DMS114 treated with DMSO at 0.1 percent for 48 hours (cell line): ENCODE results near the gene POMGNT1.

Experiments
- DNase-seq: peaks from one replicate; lab custom pipeline; 2025; ENCODE audit not compliant: unreplicated experiment; lab: John Stamatoyannopoulos, UW

The POMGNT1 gene

DNA sequence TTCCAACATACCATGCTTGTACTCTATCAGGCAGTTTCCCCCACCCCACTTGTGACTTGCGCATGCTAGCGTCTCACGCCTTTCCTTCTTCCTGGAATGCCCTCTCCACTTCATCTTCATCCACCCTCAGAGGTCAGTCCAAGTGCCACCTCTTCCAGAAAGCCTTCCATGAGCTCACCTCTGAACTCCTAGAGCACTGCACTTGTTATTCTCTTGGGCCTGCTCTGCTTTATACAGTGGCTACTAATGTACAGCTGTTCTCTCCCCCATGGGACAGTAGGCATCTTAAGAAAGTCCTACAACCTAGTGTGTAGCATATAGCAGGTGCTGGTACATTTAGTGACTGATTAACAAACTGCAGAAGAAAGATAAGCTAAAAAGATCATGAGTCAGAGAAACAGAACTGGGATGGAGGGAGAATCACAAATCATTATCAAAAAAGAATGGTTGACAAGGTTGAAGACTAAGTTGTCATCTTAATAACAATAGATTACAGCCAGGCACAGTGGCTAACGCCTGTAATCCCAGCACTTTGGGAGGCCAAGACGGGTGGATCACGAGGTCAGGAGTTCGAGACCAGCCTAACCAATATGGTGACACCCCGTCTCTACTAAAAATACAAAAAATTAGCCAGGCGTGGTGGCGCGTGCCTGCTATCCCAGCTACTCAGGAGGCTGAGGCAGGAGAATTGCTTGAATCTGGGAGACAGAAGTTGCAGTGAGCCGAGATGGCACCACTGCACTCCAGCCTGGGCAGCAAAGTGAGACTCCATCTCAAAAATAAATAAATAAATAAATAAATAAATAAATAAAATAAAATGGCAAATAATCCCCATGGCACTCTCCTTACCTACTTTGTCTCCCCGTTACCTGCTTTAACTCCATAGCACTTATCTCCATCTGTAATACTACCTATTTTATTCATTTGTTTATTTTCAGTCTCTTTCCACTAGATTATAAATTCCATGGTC lies 39.6 kb downstream of the POMGNT1 start:
- no peak for DNase-seq

DNA sequence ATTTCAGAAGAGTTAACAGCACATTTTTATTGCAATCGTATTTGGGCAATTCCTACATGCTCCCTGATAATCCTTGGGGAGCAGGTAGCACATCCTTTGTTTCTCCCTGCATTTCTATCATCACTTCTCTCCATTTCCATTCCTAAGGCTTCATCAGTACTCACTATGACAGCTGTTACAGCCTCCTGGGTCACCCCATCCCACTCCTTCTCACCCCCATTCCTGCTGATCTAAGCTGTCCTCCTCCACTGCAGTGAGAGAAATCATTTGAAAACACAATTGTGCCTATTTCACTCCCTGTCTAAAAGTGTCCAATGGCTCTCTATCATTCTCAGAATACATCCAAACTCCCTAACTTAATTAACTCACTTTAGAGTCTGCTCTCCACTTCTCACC lies 40.3 kb downstream of the POMGNT1 start:
- DNase-seq, result no peak

DNA sequence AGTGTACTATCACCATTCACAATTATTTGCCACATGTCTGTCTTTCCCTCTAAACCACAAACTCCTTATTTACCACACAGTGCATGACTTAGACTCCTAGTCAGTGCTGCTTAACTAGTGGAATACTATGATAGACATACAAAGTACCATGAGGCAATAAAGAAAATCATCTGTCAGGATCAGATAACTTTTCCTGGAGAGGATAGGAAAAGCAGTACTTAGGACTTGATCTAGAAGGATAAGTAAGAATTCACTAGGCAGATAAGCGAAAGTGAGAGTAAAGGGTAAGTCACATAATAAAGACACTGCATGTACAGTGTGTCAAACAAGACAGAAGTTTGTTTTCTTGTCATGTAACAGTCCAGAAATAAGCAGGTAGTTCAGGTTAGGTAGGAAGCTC lies 44.5 kb downstream of the POMGNT1 start:
- DNase-seq, result no peak

DNA sequence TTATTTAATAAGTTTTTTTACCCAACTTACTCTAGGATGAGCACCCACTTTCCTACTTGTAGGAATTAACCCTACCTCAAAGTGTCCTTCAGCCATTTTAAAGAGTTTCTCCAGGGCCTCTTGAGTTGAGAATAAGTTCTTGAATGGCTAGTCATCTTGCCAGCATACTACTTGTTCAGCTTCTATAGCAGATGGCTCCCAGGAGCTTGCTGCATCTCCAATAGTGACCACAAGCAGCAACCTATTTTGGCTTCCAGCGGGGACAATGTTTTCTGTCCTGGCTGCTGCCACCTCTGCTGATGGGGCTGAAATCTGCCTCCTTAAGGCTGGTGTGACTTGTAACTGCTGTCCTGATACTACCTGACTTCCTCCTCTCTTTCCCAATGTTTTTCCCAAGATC lies 45.0 kb downstream of the POMGNT1 start:
- no peak for DNase-seq

DNA sequence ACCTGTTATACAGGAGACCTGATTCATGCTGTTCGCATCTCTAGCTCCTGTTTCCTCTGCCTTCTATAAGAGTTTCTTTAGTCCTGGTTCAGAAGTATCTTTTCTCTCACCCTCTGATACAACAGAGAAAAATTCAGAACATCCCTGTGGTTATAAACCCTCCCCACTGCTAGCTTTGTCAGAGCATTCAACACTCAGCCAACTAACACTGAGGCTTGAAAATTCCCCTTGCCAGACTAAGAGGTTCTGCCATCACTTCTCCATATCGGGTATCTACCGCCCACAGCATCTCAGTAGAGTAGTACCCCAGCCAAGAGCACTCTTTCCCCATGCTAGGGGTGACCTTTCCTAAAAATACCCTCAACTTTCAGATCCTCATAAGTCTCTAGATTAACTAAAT lies 46.2 kb downstream of the POMGNT1 start:
- no peak for DNase-seq

DNA sequence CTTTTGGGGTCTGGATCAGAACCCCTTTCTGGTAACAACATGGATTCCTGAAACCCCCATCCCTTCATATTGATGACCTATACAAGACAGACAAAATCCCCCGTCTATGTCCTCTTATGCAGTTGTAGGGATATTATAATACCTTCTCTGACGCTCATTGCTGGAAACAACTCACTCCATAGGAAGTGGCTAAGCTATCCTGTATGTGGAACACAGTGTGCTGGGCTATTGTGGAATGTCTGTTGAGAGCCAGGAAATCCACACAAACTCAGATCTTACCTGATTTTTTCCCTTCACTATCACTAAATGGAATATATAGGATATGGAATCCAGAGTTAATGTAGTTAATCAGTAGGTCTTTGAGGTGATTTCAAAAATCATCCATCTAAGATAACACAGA lies 48.1 kb downstream of the POMGNT1 start:
- no peak for DNase-seq

DNA sequence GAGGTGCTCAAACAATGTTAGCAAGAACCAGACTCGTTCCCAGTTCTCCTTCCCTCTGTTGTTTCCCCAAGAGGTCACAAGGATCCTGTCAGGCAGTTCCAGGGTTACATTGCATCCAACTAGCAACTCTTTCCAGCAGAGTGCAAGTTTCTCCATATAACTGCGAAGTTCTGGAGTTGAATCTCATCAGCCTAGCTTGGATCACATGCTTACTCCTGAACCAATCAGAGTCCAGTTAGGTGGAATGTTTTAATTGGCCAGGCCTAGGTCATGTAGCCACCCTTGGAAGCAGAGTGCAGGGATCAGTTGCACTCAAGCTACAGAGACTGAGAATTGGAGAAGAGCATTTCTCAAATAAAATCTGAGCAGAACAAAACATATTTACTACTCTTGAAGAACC lies 49.9 kb downstream of the POMGNT1 start:
- DNase-seq, result no peak
